Gastrocnemius medialis (tissue), 4 donors: ENCODE results near the gene FANCE. TPM values are rescaled to one million over a fixed set of nuclear protein-coding genes. Genes with fewer than 3 reads are reported as not detected.

ENCODE experiments used
- ATAC-seq, 2 donors: fragments of 150-250 bp; one replicate each; pipeline ENCODE4 v1.9.1; 2016
- DNase-seq, 2 donors: peaks; one replicate each; pipeline ENCODE4 v3.0.0-alpha.2; 2019
- H3K27ac ChIP-seq, 4 donors: fragments of 200-600 bp; sonication (generic); 1 replicate in 1 of 4; 2 replicates in 3 of 4; pipeline ENCODE4 v1.5.1; 2016 to 2018; ENCODE audit warnings: mild to moderate bottlenecking in 2 of 4, moderate library complexity in 1 of 4
- H3K27me3 ChIP-seq, 3 donors: fragments of 200-600 bp; sonication (generic) in 2 of 3; 1 replicate in 1 of 3; 2 replicates in 2 of 3; pipeline versions ENCODE4 v1.5.1 to v1.6.0; 2016 to 2019; ENCODE audit warnings: mild to moderate bottlenecking in 1 of 3, moderate library complexity in 1 of 3
- H3K36me3 ChIP-seq, 2 donors: fragments of 200-600 bp; sonication (generic) in 1 of 2; one replicate each; pipeline ENCODE4 v1.5.1; 2017 to 2018
- H3K4me1 ChIP-seq, 2 donors: fragments of 200-600 bp; sonication (generic) in 1 of 2; one replicate each; pipeline ENCODE4 v1.5.1; 2016 to 2017; ENCODE audit warnings: mild to moderate bottlenecking in 2 of 2
- H3K4me3 ChIP-seq, 4 donors: fragments of 200-600 bp; sonication (generic) in 3 of 4; 1 replicate in 1 of 4; 2 replicates in 3 of 4; pipeline ENCODE4 v1.5.1; 2016 to 2019; ENCODE audit warnings: mild to moderate bottlenecking in 2 of 4
- H3K9me3 ChIP-seq, 3 donors: fragments of 200-600 bp; sonication (generic) in 2 of 3; 1 replicate in 1 of 3; 2 replicates in 2 of 3; pipeline ENCODE4 v1.5.1; 2016 to 2019
- CTCF ChIP-seq, 5 experiments: fragments of 450-650 bp in 3 of 5; fragments of 200-600 bp in 2 of 5; sonication (generic) in 2 of 5; IDR thresholded peaks in 4 of 5; conservative IDR thresholded peaks in 1 of 5; 1 replicate in 4 of 5; 2 replicates in 1 of 5; pipeline ENCODE4 v1.5.1; 2016 to 2019; ENCODE audit warnings: antibody characterized with exemption in 5 of 5, mild to moderate bottlenecking in 3 of 5, moderate library complexity in 3 of 5
- POLR2A ChIP-seq, 2 donors: fragments of 450-650 bp; IDR thresholded peaks; one replicate each; pipeline ENCODE4 v1.6.1; 2017; ENCODE audit warnings: antibody characterized with exemption in 2 of 2, mild to moderate bottlenecking in 2 of 2, moderate library complexity in 2 of 2
- in situ Hi-C, 4 donors: fragments of 200-750 bp; cut with MboI; loops; one replicate each; pipeline versions ENCODE4 v1.15.0 to v1.8.0; 2017; ENCODE audit warnings: low sequenced_read_pairs in 4 of 4
- intact Hi-C: fragments of 100-400 bp; cut with DNase I; formaldehyde crosslinking; loops from one replicate; pipeline ENCODE4 v1.15.1; 2023; ENCODE audit warnings: low total_unique reads
- total RNA-seq, 4 donors: library from RNA; depleted of rRNA; stranded (reverse); fragments of >200 nt; gene quantifications; one replicate each; pipeline versions ENCODE4 v1.1.0 to v1.2.3, GENCODE V29; 2016

FANCE gene
- total RNA-seq, 4 donors from 2014 or later: 2.5 to 10.5 (median 5.9) TPM

GRCh38 chr6:35477551-35478179, 25.5 kb downstream of the FANCE start:
- no peak for TF ChIP-seq CTCF (IDR thresholded peaks at IDR 0.05 in 4 of 5, conservative IDR thresholded peaks at IDR 0.05 in 1 of 5)
- no peak for TF ChIP-seq POLR2A (IDR thresholded peaks at IDR 0.05)
- Histone ChIP-seq H3K36me3 (peaks cover 0 to 18% of the 10 kb centered on the region in 2 donors), H3K9me3 (no peaks in the 10 kb centered on the region), H3K27me3 (no peaks in the 10 kb centered on the region), H3K27ac (no peak overlapping the region), H3K4me3 (no peak overlapping the region), H3K4me1 (no peaks in the 10 kb centered on the region)
- in situ Hi-C loops: no loop called here
- DNase-seq: no peak
- no peak for ATAC-seq
- intact Hi-C loops: no loop called here

- Histone ChIP-seq H3K27ac (no peak overlapping the region), H3K9me3 (no peaks in the 10 kb centered on the region), H3K27me3 (no peaks in the 10 kb centered on the region), H3K36me3 (peaks cover 0 to 12% of the 10 kb centered on the region in 2 donors), H3K4me1 (no peaks in the 10 kb centered on the region), H3K4me3 (no peak overlapping the region)
- no peak for DNase-seq
- intact Hi-C loops: no loop called here
- in situ Hi-C loops: no loop called here
- no peak for ATAC-seq
- TF ChIP-seq CTCF (IDR thresholded peaks at IDR 0.05 in 4 of 5, conservative IDR thresholded peaks at IDR 0.05 in 1 of 5) (no peak), POLR2A (IDR thresholded peaks at IDR 0.05) (no peak)
These were observed 26.1 kb downstream of the FANCE start for GRCh38 chr6:35478259-35478658.

- TF ChIP-seq POLR2A (IDR thresholded peaks at IDR 0.05) (no peak), CTCF (IDR thresholded peaks at IDR 0.05 in 4 of 5, conservative IDR thresholded peaks at IDR 0.05 in 1 of 5) (no peak)
- in situ Hi-C loops (no loop called here), intact Hi-C loops (no loop called here)
- Histone ChIP-seq H3K27me3 (no peaks in the 10 kb centered on the region), H3K36me3 (peaks cover 0 to 4% of the 10 kb centered on the region in 2 donors), H3K4me1 (no peaks in the 10 kb centered on the region), H3K9me3 (no peaks in the 10 kb centered on the region), H3K4me3 (no peak overlapping the region), H3K27ac (no peak overlapping the region)
- DNase-seq (no peak), ATAC-seq (no peak)
These were observed 28.0 kb downstream of the FANCE start for GRCh38 chr6:35480176-35480575.

GRCh38 chr6:35481226-35481625, 29.1 kb downstream of the FANCE start:
- Histone ChIP-seq H3K27me3 (no peaks in the 10 kb centered on the region), H3K36me3 (peaks cover 0 to 4% of the 10 kb centered on the region in 2 donors), H3K4me3 (no peak overlapping the region), H3K27ac (no peak overlapping the region), H3K4me1 (peaks cover 0 to 6% of the 10 kb centered on the region in 2 donors), H3K9me3 (no peaks in the 10 kb centered on the region)
- in situ Hi-C loops: no loop called here
- DNase-seq (no peak), ATAC-seq (no peak)
- intact Hi-C loops: no loop called here
- TF ChIP-seq POLR2A (IDR thresholded peaks at IDR 0.05) (no peak), CTCF (IDR thresholded peaks at IDR 0.05 in 4 of 5, conservative IDR thresholded peaks at IDR 0.05 in 1 of 5) (no peak)

GRCh38 chr6:35483062-35483461, 30.9 kb downstream of the FANCE start:
- Histone ChIP-seq H3K4me1 (peaks cover 0 to 14% of the 10 kb centered on the region in 2 donors), H3K36me3 (peaks cover 0 to 4% of the 10 kb centered on the region in 2 donors), H3K27ac (no peak overlapping the region), H3K4me3 (no peak overlapping the region), H3K9me3 (no peaks in the 10 kb centered on the region), H3K27me3 (no peaks in the 10 kb centered on the region)
- ATAC-seq (no peak), DNase-seq (no peak)
- intact Hi-C loops: no loop called here
- TF ChIP-seq CTCF (IDR thresholded peaks at IDR 0.05 in 4 of 5, conservative IDR thresholded peaks at IDR 0.05 in 1 of 5) (no peak), POLR2A (IDR thresholded peaks at IDR 0.05) (no peak)
- in situ Hi-C loops: no loop called here
